HG03575 (cell line): Measurements from ENCODE around the gene ATP7B.
"Not testable (repeated sequence)": the region's sequence is repeated elsewhere in the genome, so short reads cannot be mapped to it uniquely, and the experiment has no call there.

Experiments
- ATAC-seq: cut with Tn5 transposase; IDR thresholded peaks from one replicate; pipeline ENCODE4 v1.9.1; 2021; ENCODE audit not compliant: unreplicated experiment, insufficient number of reproducible peaks, low FRiP score; ENCODE audit errors: extremely low read depth

The ATP7B gene

GRCh38 chr13:51988988-51989618, 22.1 kb downstream of the ATP7B start:
- ATAC-seq = no peak

GRCh38 chr13:51984904-51985303, 26.3 kb downstream of the ATP7B start:
- ATAC-seq = not testable (repeated sequence)

GRCh38 chr13:51983292-51983691, 28.0 kb downstream of the ATP7B start:
- ATAC-seq = not testable (repeated sequence)

GRCh38 chr13:51981355-51981754, 29.9 kb downstream of the ATP7B start:
- ATAC-seq = no peak

- no peak for ATAC-seq
Observed at GRCh38 chr13:51980908-51981307, 30.3 kb downstream of the ATP7B start.

GRCh38 chr13:51978796-51979556, 32.3 kb downstream of the ATP7B start:
- ATAC-seq = no peak

- no peak for ATAC-seq
Observed at GRCh38 chr13:51977625-51978024, 33.6 kb downstream of the ATP7B start.

GRCh38 chr13:51976890-51977289, 34.4 kb downstream of the ATP7B start:
- no peak for ATAC-seq

- ATAC-seq = no peak
Observed at GRCh38 chr13:51976423-51976822, 34.8 kb downstream of the ATP7B start.

GRCh38 chr13:51974482-51974881, 36.8 kb downstream of the ATP7B start:
- no peak for ATAC-seq

- no peak for ATAC-seq
Observed at GRCh38 chr13:51971520-51972426, 39.5 kb downstream of the ATP7B start.

- no peak for ATAC-seq
Observed at GRCh38 chr13:51970349-51970748, 40.9 kb downstream of the ATP7B start.

GRCh38 chr13:51967482-51968446, 43.5 kb downstream of the ATP7B start:
- ATAC-seq = no peak

GRCh38 chr13:51966186-51966585, 45.1 kb downstream of the ATP7B start:
- no peak for ATAC-seq

GRCh38 chr13:51961493-51962403, 49.5 kb downstream of the ATP7B start:
- ATAC-seq = no peak

- no peak for ATAC-seq
Observed at GRCh38 chr13:51960766-51961165, 50.5 kb downstream of the ATP7B start.

GRCh38 chr13:51959773-51960172, 51.5 kb downstream of the ATP7B start:
- no peak for ATAC-seq

- no peak for ATAC-seq
Observed at GRCh38 chr13:51958217-51958547, 53.1 kb downstream of the ATP7B start.
